Breast epithelium (tissue), 3 donors: ENCODE results near the gene CYSLTR2.

Source experiments
- POLR2A ChIP-seq: fragments of 450-650 bp; IDR thresholded peaks from one replicate; pipeline ENCODE4 v1.6.1; 2016; ENCODE audit warnings: antibody characterized with exemption, mild to moderate bottlenecking, moderate library complexity
- TF ChIP-seq, protein P1 (sequence below), 3 donors: fragments of 450-650 bp; IDR thresholded peaks; one replicate each; pipeline ENCODE4 v1.5.1; 2016 to 2017; ENCODE audit warnings: antibody characterized with exemption in 3 of 3, mild to moderate bottlenecking in 3 of 3, moderate library complexity in 3 of 3

- TF ChIP-seq, protein P1, sequence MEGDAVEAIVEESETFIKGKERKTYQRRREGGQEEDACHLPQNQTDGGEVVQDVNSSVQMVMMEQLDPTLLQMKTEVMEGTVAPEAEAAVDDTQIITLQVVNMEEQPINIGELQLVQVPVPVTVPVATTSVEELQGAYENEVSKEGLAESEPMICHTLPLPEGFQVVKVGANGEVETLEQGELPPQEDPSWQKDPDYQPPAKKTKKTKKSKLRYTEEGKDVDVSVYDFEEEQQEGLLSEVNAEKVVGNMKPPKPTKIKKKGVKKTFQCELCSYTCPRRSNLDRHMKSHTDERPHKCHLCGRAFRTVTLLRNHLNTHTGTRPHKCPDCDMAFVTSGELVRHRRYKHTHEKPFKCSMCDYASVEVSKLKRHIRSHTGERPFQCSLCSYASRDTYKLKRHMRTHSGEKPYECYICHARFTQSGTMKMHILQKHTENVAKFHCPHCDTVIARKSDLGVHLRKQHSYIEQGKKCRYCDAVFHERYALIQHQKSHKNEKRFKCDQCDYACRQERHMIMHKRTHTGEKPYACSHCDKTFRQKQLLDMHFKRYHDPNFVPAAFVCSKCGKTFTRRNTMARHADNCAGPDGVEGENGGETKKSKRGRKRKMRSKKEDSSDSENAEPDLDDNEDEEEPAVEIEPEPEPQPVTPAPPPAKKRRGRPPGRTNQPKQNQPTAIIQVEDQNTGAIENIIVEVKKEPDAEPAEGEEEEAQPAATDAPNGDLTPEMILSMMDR (IDR thresholded peaks at IDR 0.05): no peak
- TF ChIP-seq POLR2A: no peak
These were observed 7.9 kb upstream of the CYSLTR2 start for GRCh38 chr13:48645845-48646244.
